ENCODE data around the gene C1orf198.
A peak's percentile ranks its signal among the peaks of the same experiment; 100 is the strongest.

C1orf198 gene

GRCh38 chr1:230867903-230868735 is at the start of gene C1orf198:
Gene C1orf198, minus strand, starts transcription at chr1:230868521. Its CDS starts 9 bp downstream, at chr1:230868512.
- peak; percentile 65 for DNase-seq

- peak; percentile 68 for DNase-seq
Measured at GRCh38 chr1:230917284-230918135, 49.2 kb upstream of the C1orf198 start.

GRCh38 chr1:230916587-230917283 is 48.4 kb upstream of the C1orf198 start:
- DNase-seq: no peak

- DNase-seq: no peak
Measured at GRCh38 chr1:230915078-230915477, 46.8 kb upstream of the C1orf198 start.

- DNase-seq: peak; percentile 51
Measured at GRCh38 chr1:230913496-230913895, 45.2 kb upstream of the C1orf198 start.

GRCh38 chr1:230910755-230911117 is 42.4 kb upstream of the C1orf198 start:
- no peak for DNase-seq

- no peak for DNase-seq
Measured at GRCh38 chr1:230909974-230910754, 41.8 kb upstream of the C1orf198 start.

- DNase-seq: no peak
Measured at GRCh38 chr1:230907472-230908205, 39.3 kb upstream of the C1orf198 start.

- no peak for DNase-seq
Measured at GRCh38 chr1:230906226-230906625, 37.9 kb upstream of the C1orf198 start.

GRCh38 chr1:230905733-230906132 is 37.4 kb upstream of the C1orf198 start:
- DNase-seq: no peak

GRCh38 chr1:230902349-230902923 is 34.1 kb upstream of the C1orf198 start:
- DNase-seq: no peak

- DNase-seq: no peak
Measured at GRCh38 chr1:230901671-230902070, 33.4 kb upstream of the C1orf198 start.

- no peak for DNase-seq
Measured at GRCh38 chr1:230900984-230901383, 32.7 kb upstream of the C1orf198 start.

GRCh38 chr1:230899841-230900251 is 31.5 kb upstream of the C1orf198 start:
- DNase-seq: peak; percentile 81

GRCh38 chr1:230898748-230899147 is 30.4 kb upstream of the C1orf198 start:
- DNase-seq: no peak

GRCh38 chr1:230898144-230898543 is 29.8 kb upstream of the C1orf198 start:
- no peak for DNase-seq

- DNase-seq: no peak
Measured at GRCh38 chr1:230896779-230897178, 28.5 kb upstream of the C1orf198 start.

GRCh38 chr1:230895452-230895851 is 27.1 kb upstream of the C1orf198 start:
- no peak for DNase-seq

GRCh38 chr1:230894664-230895063 is 26.3 kb upstream of the C1orf198 start:
- no peak for DNase-seq

- DNase-seq: no peak
Measured at GRCh38 chr1:230894032-230894431, 25.7 kb upstream of the C1orf198 start.

GRCh38 chr1:230892018-230892491 is 23.7 kb upstream of the C1orf198 start:
- no peak for DNase-seq
